H9 (cell line): ENCODE data around the gene DCHS1. TPM values are rescaled to one million over a fixed set of nuclear protein-coding genes. Genes with fewer than 3 reads are reported as not detected.

ENCODE experiments used
- DNase-seq: peaks from one replicate; pipeline ENCODE4 v3.0.0-alpha.2; 2017
- H2AFZ ChIP-seq: one replicate; pipeline ENCODE4 v1.6.1; 2013; ENCODE audit warnings: mild to moderate bottlenecking, low read length, control low read depth, moderate library complexity
- H2AK5ac ChIP-seq: 2 replicates; pipeline ENCODE4 v1.6.1; 2013; ENCODE audit warnings: low read length, control low read depth, mixed read lengths; ENCODE audit not compliant: insufficient read length
- H2BK120ac ChIP-seq: one replicate; pipeline ENCODE4 v1.6.1; 2013; ENCODE audit warnings: low read depth, mild to moderate bottlenecking, low read length, control low read depth, inconsistent platforms; ENCODE audit not compliant: poor library complexity, severe bottlenecking
- H2BK12ac ChIP-seq: 2 replicates; pipeline ENCODE4 v1.6.1; 2013; ENCODE audit warnings: low read length, control low read depth, mixed read lengths, low read depth; ENCODE audit not compliant: insufficient read length
- H2BK15ac ChIP-seq: 2 replicates; pipeline ENCODE4 v1.6.1; 2013; ENCODE audit warnings: low read depth, low read length, control low read depth
- H2BK20ac ChIP-seq: one replicate; pipeline ENCODE4 v1.6.1; 2013; ENCODE audit warnings: low read depth, mild to moderate bottlenecking, low read length, control low read depth, inconsistent platforms; ENCODE audit not compliant: poor library complexity, severe bottlenecking
- H2BK5ac ChIP-seq: 2 replicates; pipeline ENCODE4 v1.6.1; 2013; ENCODE audit warnings: low read length, control low read depth, mixed read lengths; ENCODE audit not compliant: insufficient read length
- H3K14ac ChIP-seq: 2 replicates; pipeline ENCODE4 v1.6.1; 2013; ENCODE audit warnings: low read length, control low read depth; ENCODE audit not compliant: insufficient read depth
- H3K18ac ChIP-seq: 2 replicates; pipeline ENCODE4 v1.6.1; 2013; ENCODE audit warnings: low read depth, mild to moderate bottlenecking, mixed read lengths, low read length, control low read depth; ENCODE audit not compliant: insufficient read length
- H3K23ac ChIP-seq: 2 replicates; pipeline ENCODE4 v1.6.1; 2013; ENCODE audit warnings: low read length, control low read depth, mixed read lengths, low read depth; ENCODE audit not compliant: insufficient read length
- H3K23me2 ChIP-seq: 2 replicates; pipeline ENCODE4 v1.6.1; 2013; ENCODE audit warnings: low read depth, mild to moderate bottlenecking, mixed read lengths, low read length, control low read depth; ENCODE audit not compliant: insufficient read length, poor library complexity, severe bottlenecking
- H3K27ac ChIP-seq: 2 replicates; pipeline ENCODE4 v1.5.1; 2013; ENCODE audit warnings: low read length, control low read depth, mixed read lengths, low read depth; ENCODE audit not compliant: insufficient read length
- H3K27me3 ChIP-seq: 2 replicates; pipeline ENCODE4 v1.6.1; 2013; ENCODE audit warnings: low read length, control low read depth, inconsistent platforms; ENCODE audit not compliant: insufficient read depth
- H3K4ac ChIP-seq: 2 replicates; pipeline ENCODE4 v1.6.1; 2013; ENCODE audit warnings: low read depth, mild to moderate bottlenecking, control low read depth, inconsistent platforms, low read length, moderate library complexity
- H3K4me1 ChIP-seq: 2 replicates; pipeline ENCODE4 v1.6.1; 2013; ENCODE audit warnings: low read length, control low read depth, inconsistent platforms; ENCODE audit not compliant: insufficient read depth
- H3K4me2 ChIP-seq: 2 replicates; pipeline ENCODE4 v1.6.1; 2013; ENCODE audit warnings: low read length, control low read depth, mixed read lengths; ENCODE audit not compliant: insufficient read length, insufficient read depth
- H3K56ac ChIP-seq: 2 replicates; pipeline ENCODE4 v1.6.1; 2013; ENCODE audit warnings: low read depth, mild to moderate bottlenecking, mixed read lengths, low read length, control low read depth; ENCODE audit not compliant: insufficient read length
- H3K79me1 ChIP-seq: 2 replicates; pipeline ENCODE4 v1.6.1; 2013; ENCODE audit warnings: low read depth, mild to moderate bottlenecking, moderate library complexity, low read length, control low read depth, inconsistent platforms; ENCODE audit not compliant: insufficient read depth, poor library complexity, severe bottlenecking
- H3K79me2 ChIP-seq: 2 replicates; pipeline ENCODE4 v1.6.1; 2013; ENCODE audit warnings: low read length, control low read depth, inconsistent platforms; ENCODE audit not compliant: insufficient read depth
- H3K9ac ChIP-seq: 2 replicates; pipeline ENCODE4 v1.6.1; 2013; ENCODE audit warnings: low read length, control low read depth, mixed read lengths; ENCODE audit not compliant: insufficient read length; ENCODE audit errors: extremely low read depth
- H3K9me3 ChIP-seq: one replicate; pipeline ENCODE4 v1.6.1; 2013; ENCODE audit warnings: low read depth, low read length, inconsistent platforms; ENCODE audit not compliant: control insufficient read depth
- H3T11ph ChIP-seq: one replicate; pipeline ENCODE4 v1.6.1; 2013; ENCODE audit warnings: mild to moderate bottlenecking, low read length, control low read depth, inconsistent platforms
- H4K20me1 ChIP-seq: one replicate; pipeline ENCODE4 v1.6.1; 2013; ENCODE audit not compliant: control insufficient read depth, insufficient read length, insufficient read depth
- H4K5ac ChIP-seq: 2 replicates; pipeline ENCODE4 v1.6.1; 2013; ENCODE audit warnings: low read depth, mild to moderate bottlenecking, mixed read lengths, low read length, control low read depth; ENCODE audit not compliant: insufficient read length
- H4K8ac ChIP-seq: replicated peaks from 2 replicates; pipeline ENCODE4 v1.6.1; 2013; ENCODE audit warnings: low read length, control low read depth, mixed read lengths, low read depth; ENCODE audit not compliant: insufficient read length
- H4K91ac ChIP-seq: 2 replicates; pipeline ENCODE4 v1.6.1; 2013; ENCODE audit warnings: low read depth, mild to moderate bottlenecking, moderate library complexity, mixed read lengths, low read length, control low read depth; ENCODE audit not compliant: insufficient read length
- H3K27ac Mint-ChIP-seq, 3 experiments: 2 replicates in 2 of 3; 3 replicates in 1 of 3; pipeline ENCODE4 v1.8.0; 2020 to 2021; ENCODE audit warnings: mixed read lengths in 3 of 3, mild to moderate bottlenecking in 1 of 3, moderate library complexity in 1 of 3
- H3K27me3 Mint-ChIP-seq: 2 replicates; pipeline ENCODE4 v1.8.0; 2021; ENCODE audit warnings: low read depth, mild to moderate bottlenecking, moderate library complexity, mixed read lengths
- H3K36me3 Mint-ChIP-seq, 3 experiments: 2 replicates in 2 of 3; 3 replicates in 1 of 3; pipeline ENCODE4 v1.8.0; 2020 to 2021; ENCODE audit warnings: low read depth in 3 of 3, mixed read lengths in 3 of 3; ENCODE audit not compliant: insufficient read depth in 1 of 3
- H3K4me1 Mint-ChIP-seq, 2 experiments: 2 replicates each; pipeline ENCODE4 v1.8.0; 2020; ENCODE audit warnings: mixed read lengths in 2 of 2
- H3K4me3 Mint-ChIP-seq, 2 experiments: 2 replicates in 1 of 2; 3 replicates in 1 of 2; pipeline ENCODE4 v1.8.0; 2020 to 2021; ENCODE audit warnings: mild to moderate bottlenecking in 2 of 2, mixed read lengths in 2 of 2, moderate library complexity in 1 of 2
- H3K9me3 Mint-ChIP-seq, 2 experiments: 2 replicates in 1 of 2; 3 replicates in 1 of 2; pipeline ENCODE4 v1.8.0; 2020; ENCODE audit warnings: mild to moderate bottlenecking in 2 of 2, mixed read lengths in 2 of 2, moderate library complexity in 1 of 2
- WGBS: extraction: QIAGEN DNeasy Blood & Tissue Kit; methylation state at CpG from one replicate; pipeline ENCODE4 v1.1.7; 2013; ENCODE audit warnings: missing lambda C conversion rate, low lambda C conversion rate, mixed read lengths; ENCODE audit not compliant: insufficient read length; ENCODE audit errors: extremely low coverage; 5-methylcytosine and 5-hydroxymethylcytosine counted together
- total RNA-seq: library from RNA; stranded (reverse); gene quantifications from 2 replicates; pipeline ENCODE4 v1.2.1, GENCODE V29; 2021
- TF ChIP-seq, protein P1 (sequence below): fragments of 200-600 bp; sonication (generic); conservative IDR thresholded peaks from 3 replicates; pipeline ENCODE4 v1.8.0; 2021; ENCODE audit warnings: antibody characterized with exemption, mild to moderate bottlenecking

DCHS1 gene
- total RNA-seq, 1 experiment from 2014 or later: 12.5 TPM

DNA sequence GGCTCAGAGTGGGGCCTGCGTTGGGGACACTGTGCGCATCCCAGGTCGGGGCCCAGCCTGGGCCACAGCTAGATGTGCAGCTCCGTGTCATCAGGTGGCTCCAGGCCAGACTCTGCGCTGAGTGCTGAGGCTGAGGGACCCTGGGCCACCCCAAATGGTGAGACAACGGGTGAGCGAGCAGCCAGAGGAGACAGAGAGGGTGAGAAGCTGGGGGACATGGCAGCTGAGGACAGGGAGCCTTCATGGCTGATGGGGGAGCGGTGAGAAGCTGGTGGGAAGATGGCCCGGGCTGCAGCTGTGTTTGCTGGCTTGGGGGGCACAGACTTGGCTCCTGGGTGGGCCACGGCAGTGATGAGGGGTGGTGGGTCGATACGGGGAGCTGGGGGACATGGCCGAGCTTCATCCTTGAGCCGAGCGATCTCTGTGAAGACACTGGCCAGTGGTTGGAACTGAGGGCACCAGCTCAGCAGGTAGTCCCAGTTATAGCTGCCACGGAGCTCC is 33.8 kb downstream of the DCHS1 start:
- H2BK5ac ChIP-seq: no peak overlapping the region
- 0 out of 7 replicates have a peak overlapping the region, but pooled peaks of 1 of the 3 experiments have one; percentile 8 for H3K27ac Mint-ChIP-seq
- no peaks in the 10 kb centered on the region for H3K27me3 Mint-ChIP-seq
- no peak overlapping the region for H4K5ac ChIP-seq
- H3K36me3 Mint-ChIP-seq: peaks cover 0 to 14% (median 7%) of the 10 kb centered on the region in 3 experiments; a peak in 6 of 7 replicates
- no peaks in the 10 kb centered on the region for H3K9me3 ChIP-seq
- H3K79me1 ChIP-seq: no peaks in the 10 kb centered on the region
- H2BK120ac ChIP-seq: no peak overlapping the region
- H2BK15ac ChIP-seq: no peak overlapping the region
- no peak overlapping the region for H3K4ac ChIP-seq
- DNase-seq: no peak
- no peak overlapping the region for H3K23ac ChIP-seq
- H3K9me3 Mint-ChIP-seq: no peaks in the 10 kb centered on the region
- no peaks in the 10 kb centered on the region for H3K27me3 ChIP-seq
- H4K8ac ChIP-seq: no peak overlapping the region
- no peak overlapping the region for H3K18ac ChIP-seq
- H2AK5ac ChIP-seq: no peak overlapping the region
- no peak overlapping the region for H3K4me2 ChIP-seq
- TF ChIP-seq, protein P1, sequence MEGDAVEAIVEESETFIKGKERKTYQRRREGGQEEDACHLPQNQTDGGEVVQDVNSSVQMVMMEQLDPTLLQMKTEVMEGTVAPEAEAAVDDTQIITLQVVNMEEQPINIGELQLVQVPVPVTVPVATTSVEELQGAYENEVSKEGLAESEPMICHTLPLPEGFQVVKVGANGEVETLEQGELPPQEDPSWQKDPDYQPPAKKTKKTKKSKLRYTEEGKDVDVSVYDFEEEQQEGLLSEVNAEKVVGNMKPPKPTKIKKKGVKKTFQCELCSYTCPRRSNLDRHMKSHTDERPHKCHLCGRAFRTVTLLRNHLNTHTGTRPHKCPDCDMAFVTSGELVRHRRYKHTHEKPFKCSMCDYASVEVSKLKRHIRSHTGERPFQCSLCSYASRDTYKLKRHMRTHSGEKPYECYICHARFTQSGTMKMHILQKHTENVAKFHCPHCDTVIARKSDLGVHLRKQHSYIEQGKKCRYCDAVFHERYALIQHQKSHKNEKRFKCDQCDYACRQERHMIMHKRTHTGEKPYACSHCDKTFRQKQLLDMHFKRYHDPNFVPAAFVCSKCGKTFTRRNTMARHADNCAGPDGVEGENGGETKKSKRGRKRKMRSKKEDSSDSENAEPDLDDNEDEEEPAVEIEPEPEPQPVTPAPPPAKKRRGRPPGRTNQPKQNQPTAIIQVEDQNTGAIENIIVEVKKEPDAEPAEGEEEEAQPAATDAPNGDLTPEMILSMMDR: no peak
- H3T11ph ChIP-seq: no peak overlapping the region
- no peak overlapping the region for H3K27ac ChIP-seq
- H2BK20ac ChIP-seq: no peak overlapping the region
- H3K23me2 ChIP-seq: peaks cover 8% of the 10 kb centered on the region
- no peaks in the 10 kb centered on the region; a peak in 2 of 4 replicates for H3K4me1 Mint-ChIP-seq
- no peak overlapping the region for H3K9ac ChIP-seq
- no peaks in the 10 kb centered on the region for H4K20me1 ChIP-seq
- H3K4me1 ChIP-seq: no peaks in the 10 kb centered on the region
- H4K91ac ChIP-seq: no peak overlapping the region
- WGBS: no CpG with 5 or more reads among the region's 16 CpGs
- H3K4me3 Mint-ChIP-seq: no peak overlapping the region
- no peak overlapping the region for H3K14ac ChIP-seq
- H2AFZ ChIP-seq: no peak overlapping the region
- H3K56ac ChIP-seq: no peak overlapping the region
- no peak overlapping the region for H2BK12ac ChIP-seq
- H3K79me2 ChIP-seq: no peaks in the 10 kb centered on the region
